HG03432 (cell line): Measurements from ENCODE around the gene KRT222.

Experiments used
- ATAC-seq: cut with Tn5 transposase; IDR thresholded peaks from one replicate; pipeline ENCODE4 v1.9.1; 2021; ENCODE audit warnings: mild to moderate bottlenecking, moderate library complexity; ENCODE audit not compliant: unreplicated experiment

The KRT222 gene

DNA sequence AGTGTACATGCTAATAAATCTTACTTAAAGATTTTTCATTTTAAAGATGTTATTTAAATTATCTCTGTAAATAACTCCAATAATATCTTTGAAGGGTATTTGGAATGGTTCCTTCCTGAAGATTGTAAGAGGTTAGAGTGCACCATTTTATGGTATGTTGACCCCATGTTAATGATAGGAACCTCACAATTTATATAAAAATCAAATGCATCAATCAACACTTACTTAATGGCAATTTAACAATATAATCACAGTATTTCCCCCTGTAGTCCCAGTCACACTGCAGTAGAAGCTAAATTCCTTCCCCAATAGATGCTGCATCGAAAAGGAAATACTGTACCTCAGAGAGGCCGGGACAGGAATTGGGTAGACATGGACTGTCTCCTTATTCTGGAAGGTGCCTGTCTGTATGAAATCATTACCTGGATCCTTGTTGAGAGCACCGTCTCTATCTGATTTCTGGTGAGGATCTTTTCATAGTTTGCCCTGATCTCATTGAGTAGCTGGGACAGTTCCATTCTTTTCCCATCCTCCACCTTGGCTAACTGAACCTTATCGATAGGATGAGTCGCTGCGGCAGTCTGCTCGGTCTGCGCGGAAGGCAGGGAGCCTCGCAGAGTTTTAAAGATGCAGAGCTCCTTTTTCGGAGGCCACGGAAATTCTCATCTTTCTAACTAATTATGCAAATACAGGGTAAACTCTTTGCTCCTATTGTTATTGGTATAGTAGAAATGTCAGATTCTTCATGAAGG lies at the start of gene KRT222:
TSS of gene KRT222 (minus strand) at position 596 of the 752 bp plus-strand sequence. CDS start at position 518, 78 bp downstream.
- no peak for ATAC-seq

DNA sequence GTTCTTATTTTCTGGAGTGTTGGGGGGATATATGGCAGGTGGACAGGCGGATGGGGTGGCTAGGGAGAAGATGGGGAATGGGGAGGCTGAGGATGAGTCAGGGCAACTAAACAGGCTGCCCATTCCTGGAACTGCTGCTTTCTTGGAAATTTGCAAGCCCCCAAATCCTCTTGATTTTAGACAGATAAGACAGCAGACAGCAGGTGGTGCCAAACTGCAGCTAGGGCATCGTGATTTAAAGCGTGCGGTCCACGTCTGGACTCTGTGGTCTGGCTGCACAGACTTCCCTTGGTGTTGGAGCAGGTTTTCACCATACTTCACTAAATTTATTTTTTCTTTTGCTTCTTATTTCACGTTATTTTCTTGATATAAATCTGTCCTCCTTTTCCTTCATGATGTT lies 49.5 kb upstream of the KRT222 start:
- no peak for ATAC-seq

DNA sequence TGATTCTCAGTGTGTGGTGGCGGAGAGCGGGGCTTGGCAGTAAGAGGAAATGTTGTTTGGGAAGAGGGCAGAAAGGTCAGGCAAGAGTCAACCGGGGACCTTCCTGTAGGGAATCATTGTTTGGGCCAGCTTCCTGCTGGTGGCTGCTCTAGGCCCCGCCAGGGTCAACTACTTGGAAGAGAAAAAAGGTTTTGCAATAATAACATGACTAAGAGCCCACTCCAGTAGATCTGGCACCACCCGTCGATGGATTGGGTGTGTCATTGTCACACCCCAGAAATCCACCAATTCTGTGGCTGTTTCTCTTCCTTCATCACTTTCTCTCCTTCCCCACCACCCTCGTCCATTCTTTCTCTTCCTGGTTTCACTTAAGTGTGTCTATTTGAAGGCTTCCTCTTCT lies 42.8 kb upstream of the KRT222 start:
- ATAC-seq = no peak

DNA sequence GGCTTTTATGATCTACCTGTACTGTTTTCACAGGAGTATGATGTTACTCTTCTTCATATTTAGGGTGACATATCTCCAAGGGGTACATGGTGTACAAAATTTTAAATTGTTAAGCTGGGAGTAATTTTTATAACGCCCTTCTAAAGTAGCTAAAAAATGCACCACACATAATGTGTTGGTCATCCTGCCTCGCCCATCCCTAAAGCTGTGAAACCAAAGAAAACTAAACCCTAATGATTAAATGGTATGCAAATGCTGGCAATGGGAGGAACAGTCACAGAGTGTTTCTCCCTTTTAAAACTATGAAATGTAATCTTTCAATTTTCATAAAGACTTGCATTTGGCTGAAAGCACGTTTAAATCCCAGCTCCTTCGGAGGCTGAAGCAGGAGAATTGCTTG lies 40.6 kb upstream of the KRT222 start:
- ATAC-seq = no peak

DNA sequence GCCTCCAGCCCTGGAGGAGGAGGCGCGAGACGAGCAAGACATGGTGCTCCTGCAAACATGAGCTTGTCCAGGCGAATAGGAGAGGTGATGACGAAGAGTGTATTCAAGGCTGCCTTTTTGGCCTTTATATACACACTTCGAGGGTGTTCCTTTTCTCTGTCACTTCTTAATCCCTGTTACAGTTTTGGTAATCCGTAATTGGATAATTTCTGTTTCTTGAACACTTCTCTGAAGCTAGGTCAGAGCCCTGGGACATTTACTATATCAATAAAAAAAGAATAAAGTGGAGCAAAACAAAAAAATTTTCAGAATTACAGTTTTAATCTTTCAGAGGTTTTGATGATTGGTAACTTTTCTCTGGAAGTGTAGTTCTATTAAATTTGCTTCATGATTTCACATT lies 38.7 kb upstream of the KRT222 start, which contains the start of gene KRT24:
TSS of gene KRT24 (minus strand) at position 101 of the 400 bp plus-strand sequence. CDS start at position 42, 59 bp downstream.
- no peak for ATAC-seq

DNA sequence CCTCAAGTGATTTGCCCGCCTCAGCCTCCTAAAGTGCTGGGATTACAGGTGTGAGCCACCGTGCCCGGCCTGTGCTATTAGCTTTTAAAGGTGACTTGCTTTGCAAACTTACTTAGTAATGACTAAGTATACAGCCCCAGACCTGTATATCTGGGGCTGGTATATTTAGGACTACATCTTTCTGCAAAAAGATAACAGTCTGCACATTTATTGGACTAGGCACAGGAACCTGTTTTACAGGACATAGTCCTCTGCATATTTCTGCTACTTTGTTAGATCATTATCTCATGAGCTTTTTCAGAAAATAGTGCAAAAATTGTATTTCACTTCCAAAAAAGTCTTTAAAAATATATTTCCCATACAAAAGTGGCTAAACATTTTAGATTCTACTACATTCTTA lies 37.3 kb upstream of the KRT222 start:
- ATAC-seq = no peak

DNA sequence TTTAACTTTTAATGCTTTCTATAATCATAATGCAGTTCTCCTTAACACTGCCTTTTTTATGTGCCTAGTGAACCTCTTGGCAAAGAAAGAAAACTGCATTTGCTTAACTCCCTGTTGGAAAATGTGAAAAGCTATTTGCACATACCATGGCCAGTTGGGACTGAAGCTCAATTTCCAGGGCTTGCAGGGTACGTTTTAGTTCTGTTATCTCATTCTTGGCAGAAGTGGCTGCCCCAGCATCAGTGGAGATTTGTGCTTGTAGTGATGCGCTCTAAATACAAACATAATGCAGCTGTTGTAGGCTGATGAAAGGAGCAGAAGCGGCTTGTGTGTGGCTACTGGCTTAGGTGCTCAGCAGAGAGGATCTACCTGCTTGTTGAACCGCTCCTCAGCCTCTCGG lies 34.9 kb upstream of the KRT222 start:
- ATAC-seq = no peak

DNA sequence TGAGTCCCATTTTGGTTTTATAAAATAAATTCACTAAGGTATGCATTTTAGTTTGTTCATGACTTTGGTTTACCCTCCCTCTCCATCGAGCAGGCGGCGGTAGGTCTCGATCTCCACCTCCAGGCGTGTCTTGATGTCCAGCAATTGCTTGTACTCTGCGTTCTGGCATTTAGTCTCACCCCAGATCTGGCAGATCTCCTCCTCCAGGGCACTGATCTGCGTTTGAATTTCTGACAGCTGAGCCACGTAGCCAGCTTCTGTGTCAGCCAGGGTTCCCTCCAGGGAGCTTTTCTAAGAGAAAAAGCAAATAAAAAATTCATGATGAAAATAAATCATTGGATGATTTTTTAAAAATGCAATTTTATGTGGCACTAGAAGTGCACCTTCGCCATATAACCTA lies 34.4 kb upstream of the KRT222 start:
- no peak for ATAC-seq

DNA sequence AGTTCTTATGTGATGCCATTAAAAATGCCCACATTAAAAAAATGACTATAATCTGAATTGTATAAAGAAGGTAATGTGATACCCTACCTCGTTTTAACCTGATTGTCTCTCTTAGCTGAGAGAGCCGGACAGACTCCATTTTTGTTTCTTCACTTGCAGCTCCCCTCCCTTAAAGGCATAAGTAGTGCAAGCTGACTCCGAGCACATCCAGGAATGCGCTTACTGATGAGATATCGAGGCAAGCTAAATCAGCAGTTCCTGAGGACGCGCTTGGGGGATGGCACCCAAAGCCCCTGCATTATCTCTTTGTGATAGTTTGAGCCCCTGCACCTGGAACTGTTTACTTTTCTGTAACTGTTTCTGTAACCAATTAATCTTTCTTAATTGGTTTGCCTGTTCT lies 32.3 kb upstream of the KRT222 start:
- ATAC-seq = no peak

DNA sequence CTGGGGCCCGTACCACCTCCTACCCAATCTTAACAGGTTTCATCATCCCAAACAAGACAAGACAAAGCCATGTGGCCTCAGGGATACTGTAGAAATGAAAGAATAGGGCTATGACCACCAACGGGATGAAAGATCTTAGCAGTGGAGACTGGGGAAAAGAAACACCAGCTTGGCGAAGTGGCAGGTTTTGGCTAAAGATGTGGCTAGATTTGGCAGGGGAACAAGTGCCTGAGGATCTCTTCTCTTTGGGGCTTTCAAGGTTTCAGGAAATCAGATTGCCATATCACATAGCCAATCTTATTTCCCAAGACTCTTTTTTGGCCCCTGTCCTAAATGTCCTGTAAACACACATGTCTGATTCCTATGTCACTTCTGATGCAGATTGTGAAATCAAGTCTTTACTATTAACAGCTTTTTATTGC lies 31.7 kb upstream of the KRT222 start:
- no peak for ATAC-seq

DNA sequence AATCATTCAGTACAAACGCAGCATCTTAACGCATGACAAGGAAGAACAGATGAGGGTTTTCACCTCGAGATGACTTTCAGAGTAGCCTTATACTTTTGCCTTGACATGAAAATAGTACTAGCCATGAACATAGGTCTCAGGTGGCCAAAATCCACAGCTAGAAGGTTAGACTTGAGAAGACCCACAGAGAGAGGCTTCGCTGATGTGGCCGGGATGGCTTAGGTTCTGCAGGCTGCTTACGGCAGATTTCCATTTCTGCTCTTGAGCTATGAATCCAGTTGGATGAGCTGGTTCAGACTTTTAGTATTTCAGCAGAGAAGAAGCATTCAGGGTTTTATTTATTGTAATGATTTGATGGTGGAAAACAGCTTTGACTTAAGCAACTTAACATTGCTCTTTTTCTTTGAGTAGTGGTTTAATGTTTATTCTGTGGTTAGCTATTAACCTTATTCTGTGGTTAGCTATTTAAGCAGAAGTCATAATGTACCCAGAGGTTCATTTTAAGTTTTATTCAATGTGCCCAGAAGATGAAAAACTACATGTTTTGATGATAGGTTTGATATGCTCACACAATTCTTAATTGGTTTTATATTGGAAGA lies 31.0 kb upstream of the KRT222 start:
- ATAC-seq = no peak

DNA sequence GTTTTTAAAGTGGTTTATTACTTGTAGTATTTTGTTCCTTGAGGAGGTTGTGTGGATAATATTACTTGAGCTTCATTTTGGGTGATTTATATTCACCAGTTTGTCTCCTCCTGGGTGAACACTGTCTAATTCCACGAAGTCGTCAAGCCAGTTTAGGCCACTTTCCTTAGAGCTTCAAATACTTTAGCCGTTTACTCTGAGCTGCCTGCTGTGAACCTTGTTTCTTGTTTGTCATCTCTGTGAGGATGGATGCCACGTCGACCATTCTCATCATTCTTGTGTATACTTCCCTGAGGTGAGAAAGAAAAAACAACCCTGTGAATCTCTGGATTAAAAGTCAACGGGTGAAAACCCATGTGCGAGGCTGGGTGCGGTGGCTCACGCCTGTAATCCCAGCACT lies 29.6 kb upstream of the KRT222 start:
- ATAC-seq = no peak

DNA sequence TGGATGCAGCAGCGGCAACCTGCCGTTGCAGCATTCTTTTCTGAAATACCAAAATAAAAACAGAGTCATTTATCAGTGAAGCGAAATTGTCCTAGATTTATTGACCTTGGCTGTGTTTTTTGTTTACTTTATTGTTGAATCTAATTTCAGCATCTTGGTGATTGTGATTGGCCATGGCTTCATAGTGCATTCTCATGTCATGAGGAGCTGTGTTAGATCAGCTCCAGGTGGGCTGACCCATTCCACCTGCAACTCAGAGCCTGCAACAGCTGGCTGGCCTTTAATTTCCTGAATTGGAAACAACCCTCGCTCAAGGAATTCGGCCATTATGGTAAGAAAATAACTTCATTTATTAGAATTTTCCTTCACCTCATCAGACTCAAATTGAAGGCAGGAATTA lies 22.1 kb upstream of the KRT222 start:
- no peak for ATAC-seq

DNA sequence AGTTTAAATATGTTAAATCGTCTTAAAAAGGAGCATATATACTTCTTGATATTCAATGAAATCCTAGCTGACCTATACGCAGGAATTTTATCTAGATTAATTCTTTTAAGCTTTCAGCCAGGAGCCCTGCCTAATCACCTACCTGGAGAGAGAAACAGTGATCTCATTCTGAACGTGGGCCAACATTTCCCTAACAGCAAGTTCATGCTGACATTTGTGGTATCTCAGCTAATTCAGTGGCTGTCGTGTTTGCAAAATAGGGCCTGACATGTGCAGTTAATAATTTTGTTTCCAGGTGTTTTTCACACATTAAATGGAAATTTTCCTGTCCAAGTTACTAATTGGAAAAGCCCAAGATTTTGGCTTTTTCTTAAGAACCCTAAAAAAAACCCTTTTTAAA lies 21.2 kb upstream of the KRT222 start:
- no peak for ATAC-seq

DNA sequence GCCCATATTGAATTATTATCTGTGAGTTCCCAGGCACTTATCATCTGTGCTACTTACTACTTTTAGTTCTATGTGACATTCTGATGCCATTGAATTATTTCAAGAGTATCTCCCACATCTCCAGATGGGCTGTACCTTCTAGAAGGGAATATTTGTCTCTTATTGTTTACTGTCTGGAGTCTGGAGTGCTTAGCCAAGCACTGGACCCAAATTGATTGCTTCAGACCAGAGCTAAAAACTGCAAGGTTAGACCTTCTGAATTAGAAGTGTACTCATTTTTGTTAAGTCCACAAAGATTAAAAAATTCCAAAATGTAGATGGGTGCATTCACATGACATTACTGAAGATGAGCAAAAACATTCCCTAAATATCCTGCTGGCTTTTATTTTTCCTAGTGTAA lies 16.0 kb upstream of the KRT222 start:
- no peak for ATAC-seq

DNA sequence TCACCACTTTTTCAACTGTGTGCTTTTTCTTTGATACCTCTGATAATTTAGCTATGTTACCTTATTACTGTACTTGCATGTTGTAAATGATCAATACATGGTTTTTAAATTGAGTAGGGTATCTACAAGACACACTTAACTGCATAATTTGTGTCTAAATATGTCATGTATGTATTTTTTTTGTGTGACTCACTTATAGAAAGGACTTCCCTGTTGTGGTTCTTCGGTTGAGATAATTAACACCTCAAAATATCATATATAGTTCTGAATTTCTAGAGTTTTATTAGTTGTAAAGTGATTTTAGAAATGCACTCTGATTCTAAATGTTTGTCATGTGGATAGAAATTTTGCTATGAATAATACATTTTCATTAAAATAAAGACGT lies 14.5 kb upstream of the KRT222 start:
- ATAC-seq = no peak

DNA sequence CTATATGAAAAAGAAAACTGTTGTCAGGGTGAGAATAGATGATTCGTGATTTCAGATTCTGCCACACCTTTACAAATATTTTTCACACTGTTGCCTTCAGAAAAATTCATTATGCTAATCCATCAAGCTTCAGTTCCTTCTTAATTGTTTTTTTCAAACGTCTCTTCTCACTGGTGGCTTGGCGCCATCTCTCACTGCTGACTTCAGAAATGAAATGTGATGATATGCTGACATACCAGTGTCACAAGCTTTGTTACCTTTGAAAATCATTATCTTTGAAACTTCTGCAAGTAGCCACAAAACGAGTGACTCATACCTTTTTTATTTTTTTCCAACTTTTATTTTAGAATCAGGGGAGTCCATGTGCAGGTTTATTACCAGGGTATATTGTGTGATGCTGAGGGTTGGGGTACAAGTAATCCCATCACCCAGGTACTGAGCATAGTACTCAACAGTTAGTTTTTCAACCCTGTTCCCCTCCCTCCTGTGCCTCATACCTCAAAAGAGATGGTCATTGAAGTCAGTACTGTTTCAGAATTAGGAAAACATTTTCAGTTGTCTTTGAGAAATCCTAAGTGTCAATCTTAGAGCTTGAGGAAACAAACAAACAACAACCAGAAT lies 14.0 kb upstream of the KRT222 start:
- ATAC-seq = no peak

DNA sequence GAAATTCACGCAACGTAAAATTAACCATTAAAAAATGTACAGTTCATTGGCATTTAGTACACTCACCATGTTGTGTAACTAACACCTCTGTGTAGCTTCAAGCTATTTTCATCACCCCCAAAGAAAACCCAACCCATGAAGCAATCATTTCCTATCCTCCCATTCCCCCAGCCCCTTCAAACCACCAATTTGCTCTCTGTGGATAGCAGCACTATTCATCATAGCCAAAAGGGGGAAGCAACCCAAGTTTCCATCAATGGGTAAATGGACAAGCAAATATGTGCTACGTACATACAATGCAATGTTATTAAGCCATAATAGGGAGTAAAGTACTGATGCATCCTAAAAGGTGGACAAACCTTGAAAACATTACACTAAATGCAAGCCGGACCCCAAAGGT lies 10.9 kb upstream of the KRT222 start:
- ATAC-seq = no peak

DNA sequence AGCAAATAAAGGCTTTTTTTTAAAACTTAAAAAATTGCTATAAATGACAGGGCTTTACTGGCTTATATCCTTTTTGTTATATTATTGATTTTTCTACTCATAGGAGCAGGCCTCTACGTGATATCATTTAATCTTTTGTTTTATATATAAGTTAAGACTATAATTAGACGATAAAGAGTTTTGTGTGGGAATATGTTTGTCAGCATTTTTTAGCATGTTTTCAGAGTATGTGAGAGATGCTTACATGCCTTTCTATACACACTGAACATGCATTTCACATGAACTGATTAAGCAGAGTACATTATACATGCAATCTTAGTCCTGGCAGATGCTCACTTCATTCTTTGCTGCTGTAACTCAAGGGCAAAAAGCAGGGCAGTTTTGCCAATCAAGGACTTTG lies 7.7 kb upstream of the KRT222 start:
- no peak for ATAC-seq

DNA sequence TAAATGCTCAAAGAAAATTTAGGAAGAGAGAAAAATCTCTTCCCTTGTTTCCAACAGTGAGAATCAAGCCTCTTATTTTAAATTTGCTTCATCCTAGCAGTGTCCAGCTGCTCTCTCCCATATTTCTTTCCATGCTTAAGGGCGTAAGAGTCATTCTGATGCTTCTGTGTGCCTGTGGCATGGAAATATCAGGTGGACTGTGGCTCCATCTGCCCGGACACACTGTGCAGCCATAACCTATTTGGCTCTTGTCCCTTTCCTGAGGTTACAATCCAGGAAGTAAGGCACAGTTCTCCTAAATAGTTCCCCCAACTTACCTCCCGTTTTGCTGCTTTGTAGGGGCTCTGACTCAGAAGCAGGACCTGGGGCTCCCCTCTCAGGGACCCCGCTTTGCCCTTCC lies 6.3 kb upstream of the KRT222 start:
- ATAC-seq = no peak

DNA sequence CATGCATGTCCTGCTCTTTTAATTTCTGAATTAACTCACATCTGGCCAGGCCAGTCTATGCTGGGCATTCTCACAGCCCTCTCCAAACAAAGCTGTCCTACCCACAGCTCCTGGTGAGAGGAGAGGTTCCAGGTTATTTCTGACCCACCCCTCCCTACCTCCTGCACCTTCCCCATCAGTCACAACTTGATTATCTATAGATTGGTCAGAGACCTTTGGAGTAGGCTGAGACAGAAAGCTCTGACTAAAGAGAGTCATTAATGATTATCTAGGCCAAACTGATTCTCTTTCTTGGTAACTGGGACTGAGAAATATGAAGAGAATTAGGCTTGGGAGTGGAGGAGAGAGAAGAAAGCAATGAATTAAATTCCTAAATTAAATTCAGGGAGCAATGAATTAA lies 1.4 kb upstream of the KRT222 start:
- no peak for ATAC-seq

DNA sequence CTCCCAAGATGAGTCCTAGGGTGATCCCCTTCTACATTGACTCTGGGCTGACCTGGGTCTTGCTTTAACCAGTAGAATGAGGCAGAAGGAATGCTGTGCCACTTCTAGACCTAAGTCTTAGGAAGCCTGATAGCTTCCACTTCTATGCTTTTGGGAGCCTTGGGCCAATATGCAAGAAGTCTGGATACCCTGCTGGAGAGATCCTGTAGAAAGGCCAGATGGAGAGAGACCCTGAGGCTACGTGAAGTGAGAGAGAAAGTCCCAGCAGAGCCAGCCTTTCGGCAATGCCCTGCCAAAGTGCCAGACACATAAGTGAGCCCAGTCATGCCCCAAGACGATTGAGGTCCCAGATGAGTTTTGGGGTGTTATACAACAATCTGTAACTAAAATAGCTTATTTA lies 1.7 kb downstream of the KRT222 start:
- ATAC-seq = no peak
